A549 (cell line): ENCODE results near the gene SLC26A1. TPM values are rescaled to one million over a fixed set of nuclear protein-coding genes. Genes with fewer than 3 reads are reported as not detected.
A peak's percentile ranks its signal among the peaks of the same experiment; 100 is the strongest.

Experiments
- ATAC-seq, 2 experiments: fragments of 200-7000 bp in 1 of 2; fragments of >200 bp in 1 of 2; cut with Nextera tagmentation in 1 of 2; cut with Tn5 transposase in 1 of 2; 3 replicates each; pipeline versions ENCODE4 v1.8.0 to v1.9.1; 2018 to 2020; ENCODE audit warnings: mild to moderate bottlenecking in 1 of 2, moderate library complexity in 1 of 2
- CTCF ChIA-PET: fragments of 300-600 bp; sonication (Branson Sonifier 250); formaldehyde crosslinking; extraction: SDS; loops from one replicate; lab custom pipeline; 2021; ENCODE audit warnings: antibody characterized with exemption, inconsistent platforms; lab: Yijun Ruan, JAX
- POLR2A ChIA-PET: fragments of 350-600 bp; formaldehyde crosslinking; extraction: SDS; loops from one replicate; lab custom pipeline; 2021; ENCODE audit warnings: antibody characterized with exemption, inconsistent platforms; lab: Yijun Ruan, JAX
- DNase-seq, 2 experiments: peaks; one replicate each; pipeline versions ENCODE4 v3.0.0 to v3.0.0-alpha.2; 2011 to 2016; ENCODE audit warnings: low read depth in 1 of 2, low spot score in 1 of 2
- FAIRE-seq: peaks from 2 replicates; lab custom pipeline; 2011; peaks lifted over from hg19 to GRCh38; lab: Jason Lieb, UNC
- H3K27ac ChIP-seq, 2 experiments: fragments of >200 bp; sonication (Bioruptor Twin); formaldehyde crosslinking; 3 replicates each; pipeline ENCODE4 v1.5.1; 2016 to 2017
- H3K4me1 ChIP-seq: fragments of >200 bp; sonication (Bioruptor Twin); formaldehyde crosslinking; 3 replicates; pipeline ENCODE4 v1.6.1; 2016
- H3K4me2 ChIP-seq: fragments of >200 bp; sonication (Bioruptor Twin); formaldehyde crosslinking; 3 replicates; pipeline ENCODE4 v1.6.1; 2016
- H3K4me3 ChIP-seq: fragments of >200 bp; sonication (Bioruptor Twin); formaldehyde crosslinking; 3 replicates; pipeline ENCODE4 v1.5.1; 2016
- H3K9me3 ChIP-seq: fragments of >200 bp; sonication (Bioruptor Twin); formaldehyde crosslinking; 3 replicates; pipeline ENCODE4 v1.6.1; 2016
- BCL3 ChIP-seq: fragments of >200 bp; sonication (Bioruptor Twin); formaldehyde crosslinking; IDR thresholded peaks from 3 replicates; pipeline ENCODE4 v1.6.1; 2016
- CBX8 ChIP-seq: fragments of 200-600 bp; sonication (generic); IDR thresholded peaks from 2 replicates; pipeline ENCODE4 v1.6.1; 2016
- CHD2 ChIP-seq: fragments of 150-350 bp; IDR thresholded peaks from 2 replicates; pipeline ENCODE4 v1.6.1; 2014; ENCODE audit warnings: low read length; ENCODE audit not compliant: partially characterized antibody
- CHD4 ChIP-seq: fragments of 200-600 bp; sonication (generic); IDR thresholded peaks from 2 replicates; pipeline ENCODE4 v1.6.1; 2016; ENCODE audit warnings: antibody characterized with exemption, mild to moderate bottlenecking, borderline replicate concordance
- CTCF ChIP-seq: fragments of >200 bp; sonication (Bioruptor Twin); formaldehyde crosslinking; IDR thresholded peaks from 3 replicates; pipeline ENCODE4 v1.5.1; 2016
- E2F6 ChIP-seq: IDR thresholded peaks from 2 replicates; pipeline ENCODE4 v1.6.1; 2012; ENCODE audit warnings: low read depth, borderline replicate concordance
- EP300 ChIP-seq, 2 experiments: fragments of >200 bp; sonication (Bioruptor Twin); formaldehyde crosslinking; IDR thresholded peaks; 2 replicates in 1 of 2; 3 replicates in 1 of 2; pipeline ENCODE4 v1.6.1; 2016 to 2017
- FOXS1 ChIP-seq: fragments of 250-450 bp; sonication (Bioruptor Pico); IDR thresholded peaks from 2 replicates; pipeline ENCODE4 v1.5.0; 2020; ENCODE audit warnings: mild to moderate bottlenecking, moderate library complexity
- GATA3 ChIP-seq: IDR thresholded peaks from 2 replicates; pipeline ENCODE4 v1.6.1; 2012; ENCODE audit warnings: borderline replicate concordance
- HDAC2 ChIP-seq: fragments of 200-600 bp; sonication (generic); IDR thresholded peaks from 2 replicates; pipeline ENCODE4 v1.6.1; 2016
- HOXB13 ChIP-seq: fragments of 250-450 bp; sonication (Bioruptor Pico); IDR thresholded peaks from 2 replicates; pipeline ENCODE4 v1.5.0; 2020; ENCODE audit warnings: low read depth, mild to moderate bottlenecking, moderate library complexity
- JUN ChIP-seq, 2 experiments: fragments of >200 bp; sonication (Bioruptor Twin); formaldehyde crosslinking; IDR thresholded peaks; 2 replicates in 1 of 2; 3 replicates in 1 of 2; pipeline ENCODE4 v1.6.1; 2016 to 2017
- KDM5A ChIP-seq: fragments of 200-600 bp; sonication (generic); IDR thresholded peaks from 2 replicates; pipeline ENCODE4 v1.6.1; 2016; ENCODE audit warnings: antibody characterized with exemption, mild to moderate bottlenecking
- MAX ChIP-seq: IDR thresholded peaks from 2 replicates; pipeline ENCODE4 v1.6.1; 2012
- POLR2A ChIP-seq: IDR thresholded peaks from 2 replicates; pipeline ENCODE4 v1.6.1; 2012; ENCODE audit warnings: mild to moderate bottlenecking, low read length
- POLR2AphosphoS2 ChIP-seq: conservative IDR thresholded peaks from 2 replicates; pipeline ENCODE4 v1.6.1; 2012; ENCODE audit warnings: low read length, improper control_type of control experiment, inconsistent platforms
- RNF2 ChIP-seq: fragments of 200-600 bp; sonication (generic); IDR thresholded peaks from 2 replicates; pipeline ENCODE4 v1.6.1; 2016; ENCODE audit warnings: low read depth, mild to moderate bottlenecking, antibody characterized with exemption, moderate library complexity, borderline replicate concordance
- SREBF2 ChIP-seq: fragments of 450-650 bp; IDR thresholded peaks from 2 replicates; pipeline ENCODE4 v1.6.1; 2014; ENCODE audit warnings: mild to moderate bottlenecking, moderate library complexity
- TP53 ChIP-seq: fragments of 250-450 bp; sonication (Bioruptor Pico); IDR thresholded peaks from 2 replicates; pipeline ENCODE4 v1.5.0; 2021; ENCODE audit warnings: mild to moderate bottlenecking, moderate library complexity
- USF2 ChIP-seq: fragments of 450-650 bp; IDR thresholded peaks from 2 replicates; pipeline ENCODE4 v1.6.1; 2014; ENCODE audit warnings: antibody characterized with exemption
- ZFP36 ChIP-seq: fragments of 450-650 bp; IDR thresholded peaks from 2 replicates; pipeline ENCODE4 v1.6.1; 2014; ENCODE audit warnings: borderline replicate concordance; ENCODE audit not compliant: partially characterized antibody
- ZNF302 ChIP-seq: fragments of 250-450 bp; sonication (Bioruptor Pico); IDR thresholded peaks from 2 replicates; pipeline ENCODE4 v1.9.0; 2021; ENCODE audit warnings: inconsistent platforms, mild to moderate bottlenecking, moderate library complexity
- ZSCAN20 ChIP-seq: fragments of 250-450 bp; sonication (Bioruptor Pico); IDR thresholded peaks from 2 replicates; pipeline ENCODE4 v1.8.0; 2022; ENCODE audit warnings: mild to moderate bottlenecking, moderate library complexity
- WGBS: methylation state at CpG from one replicate; pipeline ENCODE4 v1.1.6; 2017; ENCODE audit errors: missing lambda C conversion rate; 5-methylcytosine and 5-hydroxymethylcytosine counted together
- polyA plus RNA-seq, 4 experiments: library from polyadenylated mRNA; depleted of rRNA in 3 of 4; stranded (reverse); fragments of >200 nt; fragmentation: RNase III in 1 of 4; extraction: RNeasy Plus Mini Kit Qiagen cat#74134 plus additional on column Dnase treatment in 1 of 4; gene quantifications; 2 replicates in 3 of 4; 3 replicates in 1 of 4; pipeline ENCODE4 v1.2.3, GENCODE V29; 2011 to 2017

Gene SLC26A1
- polyA plus RNA-seq, 2 of the 4 experiments (the other 2 are of a cell fraction) = 0.23 to 0.61 TPM

GRCh38 chr4:1042352-1043055 lies 49.3 kb upstream of the SLC26A1 start (continued):
- no peak for TF ChIP-seq CBX8
- TF ChIP-seq FOXS1 (CRISPR knock-in tag) = no peak
- no peak for TF ChIP-seq KDM5A
- TF ChIP-seq ZNF302 (CRISPR knock-in tag) = no peak
- TF ChIP-seq ZFP36 = no peak
- TF ChIP-seq, all 56 proteins: peak for 0

GRCh38 chr4:1041936-1042330 lies 48.7 kb upstream of the SLC26A1 start:
- 34% methylated on average over 8 of the region's 8 CpGs for WGBS
- POLR2A ChIA-PET = no interaction called here

GRCh38 chr4:1041147-1041935 lies 48.1 kb upstream of the SLC26A1 start:
- POLR2A ChIA-PET = no interaction called here
- no peak for TF ChIP-seq ZFP36
- no peak for TF ChIP-seq USF2
- no peak for TF ChIP-seq HDAC2
- TF ChIP-seq GATA3 = no peak
- peak; percentile 67 for TF ChIP-seq MAX
- no peak for TF ChIP-seq POLR2AphosphoS2
- no peak for TF ChIP-seq CHD2
- TF ChIP-seq RNF2 = no peak
- TF ChIP-seq TP53 = no peak
- TF ChIP-seq ZSCAN20 (CRISPR knock-in tag) = no peak
- TF ChIP-seq E2F6 = peak; percentile 41; the same call in 1 of the 2 replicates
- TF ChIP-seq POLR2A = no peak
- no peak for TF ChIP-seq SREBF2
- TF ChIP-seq CBX8 = no peak
- TF ChIP-seq, all 56 proteins: peak for 2
- Histone ChIP-seq H3K9me3 (no peaks in the 10 kb centered on the region), H3K4me2 (peak overlapping the region; percentile 68), H3K4me1 (peaks cover 60% of the 10 kb centered on the region), H3K4me3 (no peak overlapping the region), H3K27ac (peak overlapping the region; percentile 82 to 99; a peak in 5 of 6 replicates)
- 30% methylated on average over 20 of the region's 36 CpGs for WGBS
- peak in 1 of 2 experiments; percentile 59 for DNase-seq
- FAIRE-seq = no peak
- CTCF ChIA-PET = interaction anchor here (1.0 kb wide), 1 partner anchor 20 kb away, joined by 3 read pairs; no protein-coding TSS in a partner anchor
- ATAC-seq = peak in 1 of 2 experiments; percentile 31; a peak in 3 of 6 replicates

More at GRCh38 chr4:1041936-1042330, 48.7 kb upstream of the SLC26A1 start:
- CTCF ChIA-PET = interaction anchor here (1.0 kb wide), 1 partner anchor 20 kb away, joined by 3 read pairs; no protein-coding TSS in a partner anchor
- peak overlapping the region; percentile 68 for H3K4me2 ChIP-seq
- no peak for FAIRE-seq
- H3K27ac ChIP-seq = peak overlapping the region; percentile 82 to 99; a peak in 5 of 6 replicates
- no peak for TF ChIP-seq BCL3
- TF ChIP-seq ZFP36 = no peak
- TF ChIP-seq EP300 (IDR thresholded peaks at IDR 0.05) = no peak
- TF ChIP-seq JUN (IDR thresholded peaks at IDR 0.05) = no peak
- TF ChIP-seq MAX = no peak
- TF ChIP-seq CHD4 = no peak
- TF ChIP-seq HOXB13 (CRISPR knock-in tag) = no peak
- TF ChIP-seq SREBF2 = no peak
- TF ChIP-seq CTCF = no peak
- H3K4me3 ChIP-seq = no peak overlapping the region
- no peaks in the 10 kb centered on the region for H3K9me3 ChIP-seq
- peaks cover 60% of the 10 kb centered on the region for H3K4me1 ChIP-seq
- no peak for ATAC-seq
- DNase-seq = no peak
